Ectodermal cell (in vitro differentiated cells): ENCODE measurements around the gene PRSS3. TPM values are rescaled to one million over a fixed set of nuclear protein-coding genes. Genes with fewer than 3 reads are reported as not detected.
"Not testable (repeated sequence)": the region's sequence is repeated elsewhere in the genome, so short reads cannot be mapped to it uniquely, and the experiment has no call there.

Source experiments
- H3K27ac ChIP-seq: 2 replicates; pipeline ENCODE4 v1.7.0; 2013; ENCODE audit warnings: mild to moderate bottlenecking, low read depth, low read length; ENCODE audit not compliant: insufficient read depth, poor library complexity, severe bottlenecking
- H3K27me3 ChIP-seq: 2 replicates; pipeline ENCODE4 v1.7.0; 2013; ENCODE audit warnings: mild to moderate bottlenecking, low read length; ENCODE audit not compliant: insufficient read depth, control insufficient read depth, poor library complexity, severe bottlenecking
- H3K36me3 ChIP-seq: one replicate; pipeline ENCODE4 v1.7.0; 2013; ENCODE audit warnings: low read length; ENCODE audit not compliant: control insufficient read depth, insufficient read depth
- H3K4me1 ChIP-seq: one replicate; pipeline ENCODE4 v1.7.0; 2013; ENCODE audit warnings: low read length; ENCODE audit not compliant: control insufficient read depth, insufficient read depth
- H3K4me3 ChIP-seq: 2 replicates; pipeline ENCODE4 v1.7.0; 2013; ENCODE audit warnings: low read depth, low read length, control low read depth; ENCODE audit not compliant: insufficient read depth
- H3K9me3 ChIP-seq: 2 replicates; pipeline ENCODE4 v1.7.0; 2013; ENCODE audit warnings: mild to moderate bottlenecking, low read length, moderate library complexity; ENCODE audit not compliant: control insufficient read depth
- WGBS, 2 experiments: methylation state at CpG; one replicate each; pipeline ENCODE4 v1.1.7; 2013; ENCODE audit warnings: missing lambda C conversion rate in 2 of 2; 5-methylcytosine and 5-hydroxymethylcytosine counted together
- polyA plus RNA-seq, 4 experiments: library from polyadenylated mRNA; stranded (reverse); fragments of 50-300 nt; gene quantifications; one replicate each; pipeline ENCODE4 v1.2.3, GENCODE V29; 2013

PRSS3 gene
- polyA plus RNA-seq (2013, experiment 1 of 4) = not detected
- not detected for polyA plus RNA-seq (2013, experiment 2 of 4)
- polyA plus RNA-seq (2013, experiment 3 of 4) = not detected
- not detected for polyA plus RNA-seq (2013, experiment 4 of 4)

- WGBS, 2 experiments = 80 to 84% methylated on average over 2 to 4 of the region's 4 CpGs
- Histone ChIP-seq H3K4me1 (no peaks in the 10 kb centered on the region), H3K27ac (no peak within 1 kb of the TSS), H3K27me3 (no peaks in the 10 kb centered on the region), H3K36me3 (no peaks in the 10 kb centered on the region), H3K9me3 (no peaks in the 10 kb centered on the region), H3K4me3 (no peak within 1 kb of the TSS)
Measured at GRCh38 chr9:33795281-33795680, at the start of gene PRSS3. TSS of gene PRSS3 (plus strand) at chr9:33795561. CDS start at chr9:33795574, 13 bp downstream.

GRCh38 chr9:33748633-33749304 lies 46.6 kb upstream of the PRSS3 start:
- Histone ChIP-seq H3K9me3 (no peaks in the 10 kb centered on the region), H3K36me3 (no peaks in the 10 kb centered on the region), H3K4me3 (no peak overlapping the region), H3K27me3 (peaks cover 44% of the 10 kb centered on the region), H3K27ac (no peak overlapping the region), H3K4me1 (no peaks in the 10 kb centered on the region)
- 95% methylated on average over 22 of the region's 22 CpGs for WGBS, 2 experiments

- not testable (repeated sequence) for H3K36me3 ChIP-seq, H3K9me3 ChIP-seq, H3K4me3 ChIP-seq, H3K4me1 ChIP-seq, H3K27ac ChIP-seq
- 82 to 83% methylated on average over 5 to 6 of the region's 6 CpGs for WGBS, 2 experiments
- peaks cover 45% of the 10 kb centered on the region for H3K27me3 ChIP-seq
Measured at GRCh38 chr9:33749305-33749654, 46.1 kb upstream of the PRSS3 start.

- H3K9me3 ChIP-seq = no peaks in the 10 kb centered on the region
- WGBS, 2 experiments = 39 to 41% methylated on average over 35 of the region's 35 CpGs
- H3K27ac ChIP-seq = no peak overlapping the region
- no peaks in the 10 kb centered on the region for H3K4me1 ChIP-seq
- H3K27me3 ChIP-seq = peaks cover 45% of the 10 kb centered on the region
- peak overlapping the region; percentile 10 for H3K4me3 ChIP-seq
- H3K36me3 ChIP-seq = no peaks in the 10 kb centered on the region
Measured at GRCh38 chr9:33750307-33750838, 45.0 kb upstream of the PRSS3 start.

GRCh38 chr9:33750839-33751339 lies 44.5 kb upstream of the PRSS3 start:
- no peaks in the 10 kb centered on the region for H3K4me1 ChIP-seq
- peak overlapping the region; percentile 10 for H3K4me3 ChIP-seq
- WGBS, 2 experiments = 51 to 53% methylated on average over 31 of the region's 31 CpGs
- H3K9me3 ChIP-seq = no peaks in the 10 kb centered on the region
- H3K36me3 ChIP-seq = no peaks in the 10 kb centered on the region
- H3K27me3 ChIP-seq = peaks cover 45% of the 10 kb centered on the region
- H3K27ac ChIP-seq = no peak overlapping the region

GRCh38 chr9:33751536-33752129 lies 43.7 kb upstream of the PRSS3 start:
- Histone ChIP-seq H3K36me3 (no peaks in the 10 kb centered on the region), H3K27me3 (peaks cover 45% of the 10 kb centered on the region), H3K27ac (no peak overlapping the region), H3K9me3 (no peaks in the 10 kb centered on the region), H3K4me1 (no peaks in the 10 kb centered on the region), H3K4me3 (no peak overlapping the region)
- WGBS, 2 experiments = 86 to 87% methylated on average over 12 of the region's 12 CpGs

GRCh38 chr9:33752130-33752637 lies 43.2 kb upstream of the PRSS3 start:
- H3K4me3 ChIP-seq = no peak overlapping the region
- no peaks in the 10 kb centered on the region for H3K9me3 ChIP-seq
- no peaks in the 10 kb centered on the region for H3K36me3 ChIP-seq
- WGBS, 2 experiments = 88 to 100% methylated on average over 4 of the region's 4 CpGs
- H3K4me1 ChIP-seq = no peaks in the 10 kb centered on the region
- H3K27me3 ChIP-seq = peaks cover 45% of the 10 kb centered on the region
- no peak overlapping the region for H3K27ac ChIP-seq

GRCh38 chr9:33752789-33753188 lies 42.6 kb upstream of the PRSS3 start:
- not testable (repeated sequence) for H3K27ac ChIP-seq, H3K9me3 ChIP-seq, H3K4me1 ChIP-seq, H3K4me3 ChIP-seq, H3K36me3 ChIP-seq
- 91% methylated on average over 5 of the region's 5 CpGs for WGBS, 2 experiments
- peaks cover 45% of the 10 kb centered on the region for H3K27me3 ChIP-seq

- 71 to 100% methylated on average over 1 of the region's 2 CpGs for WGBS, 2 experiments
- not testable (repeated sequence) for H3K4me1 ChIP-seq, H3K27ac ChIP-seq, H3K4me3 ChIP-seq, H3K9me3 ChIP-seq, H3K36me3 ChIP-seq, H3K27me3 ChIP-seq
Measured at GRCh38 chr9:33759648-33760047, 35.7 kb upstream of the PRSS3 start.

- WGBS, 2 experiments = 90 to 93% methylated on average over 6 of the region's 6 CpGs
- Histone ChIP-seq H3K27ac (no peak overlapping the region), H3K9me3 (no peaks in the 10 kb centered on the region), H3K36me3 (no peaks in the 10 kb centered on the region), H3K4me3 (no peak overlapping the region), H3K27me3 (no peaks in the 10 kb centered on the region), H3K4me1 (no peaks in the 10 kb centered on the region)
Measured at GRCh38 chr9:33762343-33762742, 33.0 kb upstream of the PRSS3 start.
